Vagina (tissue), 2 donors: ENCODE results near the gene EP400. TPM values are rescaled to one million over a fixed set of nuclear protein-coding genes. Genes with fewer than 3 reads are reported as not detected.

ENCODE experiments used
- DNase-seq, 2 donors: peaks; one replicate each; pipeline ENCODE4 v3.0.0-alpha.2; 2017; ENCODE audit errors: extremely low spot score in 2 of 2
- H3K27ac ChIP-seq: fragments of 200-600 bp; sonication (generic); one replicate; pipeline ENCODE4 v1.5.1; 2019
- H3K27me3 ChIP-seq: fragments of 200-600 bp; sonication (generic); one replicate; pipeline ENCODE4 v1.5.1; 2019
- H3K36me3 ChIP-seq, 2 donors: fragments of 200-600 bp; sonication (generic); one replicate each; pipeline ENCODE4 v1.5.1; 2017 to 2019
- H3K4me1 ChIP-seq: fragments of 200-600 bp; sonication (generic); one replicate; pipeline ENCODE4 v1.5.1; 2019
- H3K4me3 ChIP-seq, 2 donors: fragments of 200-600 bp; sonication (generic); 1 replicate in 1 of 2; 2 replicates in 1 of 2; pipeline ENCODE4 v1.5.1; 2016 to 2019
- H3K9me3 ChIP-seq: fragments of 200-600 bp; sonication (generic); one replicate; pipeline ENCODE4 v1.5.1; 2019
- POLR2A ChIP-seq, 2 donors: fragments of 450-650 bp; IDR thresholded peaks; one replicate each; pipeline ENCODE4 v1.6.1; 2017; ENCODE audit warnings: antibody characterized with exemption in 2 of 2, mild to moderate bottlenecking in 2 of 2, moderate library complexity in 2 of 2
- POLR2AphosphoS5 ChIP-seq, 2 donors: sonication (generic); formaldehyde crosslinking; IDR thresholded peaks; one replicate each; pipeline ENCODE4 v1.9.0; 2017; ENCODE audit warnings: antibody characterized with exemption in 2 of 2, mild to moderate bottlenecking in 2 of 2, low read depth in 1 of 2; ENCODE audit not compliant: insufficient read depth in 1 of 2
- intact Hi-C: fragments of 100-400 bp; cut with DNase I; formaldehyde crosslinking; loops from one replicate; pipeline ENCODE4 v1.15.1; 2023
- total RNA-seq: library from RNA; depleted of rRNA; stranded (reverse); fragments of >200 nt; gene quantifications from one replicate; pipeline ENCODE4 v1.2.3, GENCODE V29; 2016
- TF ChIP-seq, protein P1 (sequence below), 3 experiments: fragments of 450-650 bp in 2 of 3; fragments of 200-600 bp in 1 of 3; sonication (generic) in 1 of 3; IDR thresholded peaks; one replicate each; pipeline ENCODE4 v1.5.1; 2017 to 2019; ENCODE audit warnings: antibody characterized with exemption in 3 of 3, mild to moderate bottlenecking in 2 of 3, moderate library complexity in 2 of 3

Gene EP400
- total RNA-seq, 1 donor from 2014 or later: 35.6 TPM

- Histone ChIP-seq H3K27me3 (no peaks in the 10 kb centered on the region), H3K9me3 (no peaks in the 10 kb centered on the region), H3K36me3 (peaks cover 0 to 82% of the 10 kb centered on the region in 2 donors), H3K4me3 (no peak overlapping the region), H3K4me1 (no peaks in the 10 kb centered on the region), H3K27ac (no peak overlapping the region)
- intact Hi-C loops: no loop called here
- TF ChIP-seq POLR2AphosphoS5 (IDR thresholded peaks at IDR 0.05; ENCODE audit: insufficient read depth in 1 of 2, low read depth in 1 of 2): no peak
- no peak for TF ChIP-seq POLR2A (IDR thresholded peaks at IDR 0.05)
- TF ChIP-seq, protein P1, sequence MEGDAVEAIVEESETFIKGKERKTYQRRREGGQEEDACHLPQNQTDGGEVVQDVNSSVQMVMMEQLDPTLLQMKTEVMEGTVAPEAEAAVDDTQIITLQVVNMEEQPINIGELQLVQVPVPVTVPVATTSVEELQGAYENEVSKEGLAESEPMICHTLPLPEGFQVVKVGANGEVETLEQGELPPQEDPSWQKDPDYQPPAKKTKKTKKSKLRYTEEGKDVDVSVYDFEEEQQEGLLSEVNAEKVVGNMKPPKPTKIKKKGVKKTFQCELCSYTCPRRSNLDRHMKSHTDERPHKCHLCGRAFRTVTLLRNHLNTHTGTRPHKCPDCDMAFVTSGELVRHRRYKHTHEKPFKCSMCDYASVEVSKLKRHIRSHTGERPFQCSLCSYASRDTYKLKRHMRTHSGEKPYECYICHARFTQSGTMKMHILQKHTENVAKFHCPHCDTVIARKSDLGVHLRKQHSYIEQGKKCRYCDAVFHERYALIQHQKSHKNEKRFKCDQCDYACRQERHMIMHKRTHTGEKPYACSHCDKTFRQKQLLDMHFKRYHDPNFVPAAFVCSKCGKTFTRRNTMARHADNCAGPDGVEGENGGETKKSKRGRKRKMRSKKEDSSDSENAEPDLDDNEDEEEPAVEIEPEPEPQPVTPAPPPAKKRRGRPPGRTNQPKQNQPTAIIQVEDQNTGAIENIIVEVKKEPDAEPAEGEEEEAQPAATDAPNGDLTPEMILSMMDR (IDR thresholded peaks at IDR 0.05): no peak
- DNase-seq: no peak
Observed at GRCh38 chr12:132052196-132052932, 102.6 kb downstream of the EP400 start.

DNA sequence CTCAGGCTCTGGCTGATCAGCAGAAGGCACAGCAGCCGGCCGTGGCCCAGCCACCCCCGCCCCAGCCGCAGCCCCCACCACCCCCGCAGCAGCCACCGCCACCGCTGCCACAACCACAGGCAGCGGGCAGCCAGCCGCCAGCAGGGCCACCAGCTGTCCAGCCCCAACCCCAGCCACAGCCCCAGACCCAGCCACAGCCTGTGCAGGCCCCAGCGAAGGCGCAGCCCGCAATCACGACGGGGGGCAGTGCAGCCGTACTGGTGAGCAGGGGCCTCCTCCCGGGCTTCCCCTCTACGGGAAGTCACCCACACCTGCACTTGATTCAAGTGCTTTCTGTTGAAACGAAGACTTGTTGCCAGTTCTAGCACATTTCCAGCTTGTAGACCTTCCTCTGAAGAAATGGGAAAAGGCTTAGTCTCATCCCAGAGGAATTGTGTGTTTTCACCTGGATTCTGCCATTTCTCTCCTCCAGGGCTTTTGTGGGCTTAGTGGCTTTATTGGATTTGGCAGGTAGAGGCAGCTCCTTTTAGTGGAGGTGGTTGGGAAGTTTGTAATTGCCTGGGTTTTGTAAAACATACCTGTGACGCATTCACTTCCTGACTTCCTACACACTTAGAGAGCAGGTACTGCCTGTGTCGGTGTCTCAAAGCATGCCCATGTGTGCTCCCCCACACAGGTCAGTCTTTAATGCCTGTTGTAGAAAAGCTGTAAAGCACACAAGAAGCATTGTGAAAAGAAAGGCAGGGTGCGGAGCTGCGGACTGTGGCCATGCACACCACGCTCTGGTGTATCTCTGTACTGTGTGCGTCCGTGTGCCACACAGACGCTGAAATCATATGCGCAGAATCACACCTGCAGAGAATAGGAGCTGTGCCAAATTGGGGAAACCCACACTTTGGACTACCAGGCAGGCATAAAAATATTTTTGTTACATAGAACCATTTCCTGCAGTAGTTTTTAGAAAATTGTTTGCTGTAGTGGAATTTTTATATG lies 103.9 kb downstream of the EP400 start:
- DNase-seq: no peak
- peaks cover 0 to 85% of the 10 kb centered on the region in 2 donors for H3K36me3 ChIP-seq
- TF ChIP-seq POLR2A (IDR thresholded peaks at IDR 0.05): no peak
- no peak overlapping the region for H3K4me3 ChIP-seq
- no peaks in the 10 kb centered on the region for H3K27me3 ChIP-seq
- H3K9me3 ChIP-seq: no peaks in the 10 kb centered on the region
- H3K27ac ChIP-seq: no peak overlapping the region
- no peaks in the 10 kb centered on the region for H3K4me1 ChIP-seq
- intact Hi-C loops: no loop called here

- intact Hi-C loops: no loop called here
- no peak overlapping the region for H3K4me3 ChIP-seq
- DNase-seq: no peak
- H3K36me3 ChIP-seq: peaks cover 0 to 72% of the 10 kb centered on the region in 2 donors
- TF ChIP-seq POLR2A (IDR thresholded peaks at IDR 0.05): no peak
- no peak for TF ChIP-seq POLR2AphosphoS5 (IDR thresholded peaks at IDR 0.05; ENCODE audit: insufficient read depth in 1 of 2, low read depth in 1 of 2)
- TF ChIP-seq, protein P1 (IDR thresholded peaks at IDR 0.05): no peak
- H3K27ac ChIP-seq: no peak overlapping the region
- H3K4me1 ChIP-seq: no peaks in the 10 kb centered on the region
- no peaks in the 10 kb centered on the region for H3K27me3 ChIP-seq
- no peaks in the 10 kb centered on the region for H3K9me3 ChIP-seq
Observed at GRCh38 chr12:132054983-132055382, 105.2 kb downstream of the EP400 start.

GRCh38 chr12:132055535-132056096 lies 105.9 kb downstream of the EP400 start:
- Histone ChIP-seq H3K9me3 (no peaks in the 10 kb centered on the region), H3K27me3 (no peaks in the 10 kb centered on the region), H3K36me3 (peaks cover 0 to 66% of the 10 kb centered on the region in 2 donors), H3K4me1 (no peaks in the 10 kb centered on the region), H3K27ac (no peak overlapping the region), H3K4me3 (no peak overlapping the region)
- TF ChIP-seq POLR2AphosphoS5 (IDR thresholded peaks at IDR 0.05; ENCODE audit: insufficient read depth in 1 of 2, low read depth in 1 of 2) (no peak), POLR2A (IDR thresholded peaks at IDR 0.05) (no peak)
- TF ChIP-seq, protein P1 (IDR thresholded peaks at IDR 0.05): no peak
- DNase-seq: no peak
- intact Hi-C loops: no loop called here

GRCh38 chr12:132056320-132056719 lies 106.6 kb downstream of the EP400 start:
- H3K4me3 ChIP-seq: no peak overlapping the region
- no peak for TF ChIP-seq POLR2A (IDR thresholded peaks at IDR 0.05)
- no peak for TF ChIP-seq POLR2AphosphoS5 (IDR thresholded peaks at IDR 0.05; ENCODE audit: insufficient read depth in 1 of 2, low read depth in 1 of 2)
- TF ChIP-seq, protein P1 (IDR thresholded peaks at IDR 0.05): no peak
- no peaks in the 10 kb centered on the region for H3K27me3 ChIP-seq
- no peaks in the 10 kb centered on the region for H3K4me1 ChIP-seq
- H3K9me3 ChIP-seq: no peaks in the 10 kb centered on the region
- H3K27ac ChIP-seq: no peak overlapping the region
- peaks cover 0 to 60% of the 10 kb centered on the region in 2 donors for H3K36me3 ChIP-seq
- intact Hi-C loops: no loop called here
- no peak for DNase-seq
